GM18873 (cell line): ENCODE results near the gene ZBTB7A.

Experiments used
- ATAC-seq: cut with Tn5 transposase; IDR thresholded peaks from one replicate; pipeline ENCODE4 v1.9.1; 2021; ENCODE audit warnings: mild to moderate bottlenecking, moderate library complexity, moderate number of reproducible peaks; ENCODE audit not compliant: unreplicated experiment, low FRiP score

The ZBTB7A gene

DNA sequence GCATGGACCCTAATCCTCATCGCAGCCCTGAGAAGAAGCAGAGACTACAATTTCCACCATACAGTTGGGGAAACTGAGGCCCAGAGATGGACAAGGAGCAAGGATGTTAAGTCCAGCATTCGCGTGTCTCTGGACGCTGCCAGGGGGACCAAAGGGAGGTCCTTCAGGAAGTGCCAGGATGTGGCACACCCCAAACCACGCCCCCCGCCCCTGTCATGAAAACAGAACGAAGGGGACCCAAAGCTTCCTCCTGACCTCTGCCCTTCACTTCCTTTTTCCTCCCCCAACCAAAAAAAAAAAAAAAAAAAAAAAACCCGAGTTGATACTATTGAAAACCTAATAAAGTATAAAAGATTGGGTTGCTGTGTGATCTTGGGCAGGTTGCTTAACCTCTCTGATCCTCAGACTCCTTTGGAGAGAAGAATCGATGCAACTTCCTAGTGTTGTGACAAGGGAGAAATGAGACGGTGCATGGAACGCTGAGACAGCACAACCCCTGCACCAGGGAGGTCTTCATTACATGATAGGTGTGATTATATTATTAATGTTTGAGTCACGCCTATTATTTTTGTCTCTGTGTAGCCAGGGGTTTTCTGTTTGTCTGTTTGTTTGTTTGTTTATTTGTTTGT lies 2.7 kb upstream of the ZBTB7A start:
- no peak for ATAC-seq

DNA sequence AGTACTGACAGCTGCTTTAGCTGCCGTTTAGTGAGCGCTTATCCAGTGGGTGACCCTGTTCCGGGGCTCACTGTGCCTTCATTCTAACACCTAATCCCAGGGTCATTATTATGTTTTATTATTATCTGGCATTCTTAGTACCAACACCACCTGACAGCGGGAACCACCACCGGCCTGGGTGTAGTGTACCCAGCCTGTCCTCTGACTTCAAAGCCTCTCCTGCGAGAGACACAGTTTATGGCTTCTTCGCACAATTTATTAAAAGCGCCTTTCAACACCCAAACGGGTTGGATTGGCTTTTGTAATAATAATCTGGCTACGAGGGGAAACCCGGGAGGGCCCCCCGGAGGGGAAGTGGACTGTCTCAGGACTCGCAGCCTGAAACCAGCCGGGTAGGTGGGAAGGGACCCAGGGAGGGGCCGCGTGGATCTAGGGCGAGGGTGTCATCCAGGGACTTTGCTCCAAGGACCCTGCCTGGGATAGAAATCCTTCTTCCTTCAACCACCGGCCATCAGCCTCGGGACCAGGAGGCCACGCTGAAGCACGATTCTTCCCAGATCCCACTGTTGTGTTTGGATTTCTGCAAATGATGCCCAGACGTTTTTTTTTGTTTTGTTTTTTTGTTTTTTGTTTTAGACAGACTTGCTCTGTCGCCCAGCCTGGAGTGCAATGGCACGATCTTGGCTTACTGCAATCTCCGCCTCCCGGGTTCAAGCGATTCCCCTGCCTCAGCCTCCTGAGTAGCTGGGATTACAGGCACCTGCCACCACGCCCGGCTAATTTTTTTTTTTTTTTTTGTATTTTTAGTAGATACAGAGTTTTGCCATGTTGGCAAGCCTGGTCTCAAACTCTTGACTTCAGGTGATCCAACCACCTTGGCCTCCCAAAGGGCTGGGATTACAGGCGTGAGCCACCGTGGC lies 1.6 kb upstream of the ZBTB7A start:
- ATAC-seq, result no peak

DNA sequence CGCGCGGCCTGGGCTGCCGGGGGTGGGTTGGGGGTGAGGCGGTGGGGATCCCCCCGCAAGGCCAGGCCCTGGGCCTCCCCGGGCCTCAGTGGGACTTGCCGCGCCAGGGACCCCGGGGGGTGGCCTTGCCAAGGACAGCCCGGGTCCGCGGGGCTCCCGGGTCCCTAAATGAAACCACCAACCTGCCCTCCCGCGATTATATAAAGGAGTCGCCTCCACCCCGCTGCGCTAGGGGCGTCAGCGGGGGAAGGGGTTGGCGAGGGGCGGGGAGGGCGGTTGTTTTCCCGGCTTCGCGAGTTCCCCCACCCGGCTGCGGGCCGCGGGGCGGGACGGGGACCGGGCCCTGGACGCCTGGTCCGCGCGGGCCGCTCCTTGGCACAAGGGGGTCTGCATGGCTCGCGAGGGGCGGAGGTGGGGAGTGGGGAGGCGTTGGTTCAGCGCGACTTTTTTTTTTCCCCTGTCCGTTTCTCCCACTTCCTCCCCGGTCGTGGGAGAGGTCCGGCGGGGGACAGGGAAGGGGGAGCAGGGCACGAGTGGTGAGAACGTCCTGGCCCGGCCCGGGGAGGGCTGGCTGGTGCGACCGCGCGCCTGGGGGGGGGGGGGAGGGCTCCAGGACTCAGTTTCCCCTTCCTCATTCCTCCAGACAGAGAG lies 822 bp upstream of the ZBTB7A start:
- no peak for ATAC-seq

DNA sequence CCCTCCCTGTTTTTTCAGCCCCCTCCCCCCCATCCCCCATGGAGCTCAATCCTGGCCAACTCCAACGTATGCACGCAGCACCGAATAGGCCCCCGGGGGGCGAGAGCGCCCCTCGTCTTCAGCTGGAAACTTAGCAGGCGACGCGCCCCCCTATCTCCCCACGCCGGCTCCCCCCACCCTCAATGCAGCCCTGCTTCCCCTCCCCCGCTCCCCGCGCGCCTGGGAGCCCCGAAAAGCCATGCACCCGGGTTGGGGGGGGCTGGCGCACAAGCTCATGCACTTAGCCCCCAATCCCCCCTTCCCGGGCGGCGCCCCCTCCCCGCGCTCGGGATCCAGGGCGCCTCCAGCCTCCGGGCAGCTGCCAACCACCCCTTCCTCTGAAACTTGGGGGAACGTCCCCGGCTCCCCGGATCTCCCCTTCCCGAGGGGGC lies 508 bp downstream of the ZBTB7A start:
- no peak for ATAC-seq

DNA sequence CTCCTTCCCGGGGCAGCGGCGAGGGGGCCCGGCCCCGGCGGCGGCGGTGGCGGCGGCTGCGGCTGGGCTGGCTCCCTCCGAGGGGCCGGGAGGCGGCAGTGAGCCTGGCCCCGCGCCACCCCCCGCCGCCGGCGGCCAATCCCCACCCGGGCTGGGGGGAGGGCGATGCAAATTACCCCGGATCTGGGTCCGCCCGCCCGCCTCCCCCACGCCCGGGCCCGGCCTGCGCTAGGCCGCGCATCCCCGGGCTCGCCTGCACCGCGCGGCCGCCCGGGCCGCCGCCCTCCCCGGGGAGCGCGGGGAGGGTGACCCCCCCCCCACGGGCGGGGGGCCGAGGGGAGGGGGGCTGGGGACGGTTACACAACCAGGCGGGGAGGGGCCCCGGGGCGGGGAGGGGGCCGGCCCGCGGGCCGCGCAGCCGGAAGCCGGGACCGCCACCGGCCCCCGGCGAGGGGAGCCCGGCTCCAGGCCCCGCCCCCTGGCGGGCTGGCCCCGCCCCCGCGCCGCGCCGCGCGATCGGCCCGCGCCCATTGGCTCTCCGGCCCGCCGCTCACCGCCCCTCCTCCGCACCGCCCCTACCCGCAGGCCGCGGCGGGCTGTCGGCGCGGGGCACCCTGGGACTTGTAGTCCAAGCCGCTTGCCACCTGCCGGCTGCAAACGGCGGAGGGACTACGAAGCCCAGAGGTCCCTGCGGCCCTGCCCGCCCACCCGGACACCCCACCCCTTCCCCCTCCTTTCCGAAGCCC lies 1.1 kb downstream of the ZBTB7A start:
- ATAC-seq, result peak; percentile 54

DNA sequence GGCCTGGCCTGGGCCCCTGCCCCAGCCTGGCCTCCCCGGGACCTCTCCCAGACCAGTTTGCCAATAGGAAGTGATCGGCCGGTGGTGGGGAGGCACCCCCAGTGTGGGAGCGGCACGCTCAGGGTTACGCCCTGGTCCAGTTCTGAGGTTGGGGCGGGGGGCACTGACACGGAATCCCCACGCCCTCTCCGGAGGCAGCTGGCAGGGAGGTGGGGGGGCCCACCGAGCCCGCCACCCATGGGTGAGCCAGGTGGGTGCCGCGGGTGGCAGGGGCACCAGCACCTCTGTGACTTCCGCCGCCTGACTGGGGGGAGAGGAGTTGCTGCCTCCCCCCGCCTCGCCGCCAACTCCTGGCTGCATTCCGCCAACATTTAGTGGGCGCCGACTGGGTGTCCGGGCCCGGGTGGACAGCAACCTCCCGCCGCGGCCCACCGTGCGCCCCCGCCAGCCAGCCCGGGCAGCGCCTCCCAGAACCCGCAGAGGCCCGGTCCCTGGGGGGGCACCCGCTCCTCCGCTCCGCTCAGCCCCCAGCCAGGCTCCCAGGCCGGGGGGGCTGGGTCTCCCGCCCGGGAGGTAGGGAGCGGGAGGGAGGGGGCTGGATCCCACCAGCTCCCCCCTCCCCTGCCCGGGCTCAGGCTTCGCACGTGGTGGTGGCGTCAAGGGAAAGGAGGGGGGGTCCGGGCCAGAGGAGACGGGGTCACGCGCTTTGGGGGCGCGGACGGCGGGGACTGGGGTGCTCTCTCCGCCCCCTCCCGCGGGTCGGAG lies 2.0 kb downstream of the ZBTB7A start:
- ATAC-seq, result no peak

DNA sequence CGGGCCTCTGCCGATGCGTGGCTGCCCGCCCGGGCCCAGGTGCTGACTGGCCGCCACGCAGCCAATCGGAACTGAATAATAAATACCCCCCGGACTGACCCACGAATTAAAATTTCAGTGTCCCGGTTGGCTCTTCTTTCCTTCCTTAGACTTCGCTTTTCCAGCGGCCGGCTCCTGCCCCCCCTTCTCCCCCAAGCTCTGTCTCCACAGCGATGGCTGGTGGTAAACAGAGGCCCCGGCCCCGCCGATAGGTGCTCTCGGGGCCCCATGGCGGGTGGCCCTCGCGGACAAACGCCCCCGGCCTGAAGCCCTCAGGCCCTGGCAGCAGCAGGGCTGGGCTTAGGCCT lies 2.6 kb downstream of the ZBTB7A start:
- ATAC-seq, result no peak

DNA sequence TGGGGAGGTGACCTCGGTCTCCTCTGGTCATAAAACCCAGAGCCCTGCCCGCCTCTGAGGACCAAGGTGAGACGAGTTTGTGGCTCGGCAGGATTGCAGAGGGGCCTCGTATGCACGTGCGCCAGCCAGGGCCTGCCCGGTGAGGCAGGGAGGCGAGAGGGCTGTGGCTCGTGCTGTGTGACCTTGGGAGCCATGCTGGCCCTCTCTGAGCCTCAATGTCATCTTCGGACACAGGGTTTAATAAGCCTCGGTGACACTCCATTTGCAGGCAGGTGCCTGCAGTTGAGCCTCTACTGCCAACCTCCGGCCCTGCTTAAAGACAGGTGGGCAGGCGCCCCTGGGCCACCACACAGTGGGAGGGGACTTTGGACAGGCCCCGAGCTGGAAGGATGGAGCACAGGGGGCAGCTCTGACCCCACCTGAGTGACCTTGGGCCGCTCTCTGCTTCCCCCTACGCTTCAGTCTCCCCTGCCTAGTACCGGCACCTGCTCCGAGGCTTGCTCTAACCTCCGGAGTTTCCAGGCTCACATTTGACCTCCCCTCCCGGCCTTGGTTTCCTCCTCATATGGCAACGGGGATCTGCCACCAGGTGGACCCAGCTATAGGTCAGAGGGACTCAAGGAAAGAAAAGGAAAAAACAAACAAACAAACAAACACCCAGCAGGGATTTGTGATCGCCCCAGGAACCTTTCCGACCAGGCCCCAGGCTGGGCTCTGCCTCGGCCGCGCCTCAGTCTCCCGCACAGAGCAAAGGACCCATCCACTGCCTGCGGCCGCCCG lies 3.1 kb downstream of the ZBTB7A start:
- no peak for ATAC-seq

DNA sequence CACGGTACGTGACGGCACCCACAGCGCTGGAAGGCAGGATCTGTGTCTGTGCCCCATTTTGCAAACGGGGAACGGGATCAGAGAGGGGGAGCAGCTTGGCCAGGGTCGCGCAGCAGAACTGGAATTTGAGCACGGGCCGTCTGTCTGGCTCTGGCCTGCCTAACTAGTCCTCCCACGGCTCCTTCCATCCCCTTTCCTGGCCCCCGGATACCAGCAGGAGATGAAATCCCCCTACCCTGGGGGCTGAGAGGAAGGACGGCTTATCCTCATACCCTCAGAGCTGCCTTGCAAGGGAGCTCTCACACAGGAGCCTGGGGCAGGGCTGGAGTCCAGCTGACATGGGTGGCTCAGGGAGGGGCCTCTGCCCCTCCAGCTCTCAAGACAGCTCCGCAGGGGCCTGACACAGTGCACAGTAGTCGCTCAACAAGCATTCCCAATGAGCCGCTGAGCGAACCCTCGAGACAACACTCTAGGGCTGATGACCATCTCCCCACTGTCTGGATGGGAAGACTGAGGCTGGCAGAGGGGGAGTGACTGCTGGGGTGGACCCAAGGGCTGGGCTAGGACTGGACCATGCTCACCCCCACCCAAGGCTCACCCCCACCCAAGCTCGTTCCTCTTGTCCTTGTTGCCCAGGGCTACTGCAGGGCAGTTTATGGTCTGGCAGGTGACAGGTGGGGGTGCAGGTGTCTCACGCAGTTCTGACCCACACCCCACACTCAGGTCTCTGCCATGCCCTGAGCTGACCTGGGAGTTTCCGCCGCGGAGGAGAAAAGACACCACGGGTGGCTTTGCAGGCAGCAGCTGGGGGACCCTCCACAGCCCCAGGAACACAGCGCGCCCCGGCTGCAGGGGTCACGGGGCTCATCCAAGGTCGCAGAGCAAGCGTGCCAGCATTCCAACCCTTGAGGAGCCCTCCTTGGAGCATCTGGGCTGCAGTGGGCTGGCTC lies 4.0 kb downstream of the ZBTB7A start:
- no peak for ATAC-seq

DNA sequence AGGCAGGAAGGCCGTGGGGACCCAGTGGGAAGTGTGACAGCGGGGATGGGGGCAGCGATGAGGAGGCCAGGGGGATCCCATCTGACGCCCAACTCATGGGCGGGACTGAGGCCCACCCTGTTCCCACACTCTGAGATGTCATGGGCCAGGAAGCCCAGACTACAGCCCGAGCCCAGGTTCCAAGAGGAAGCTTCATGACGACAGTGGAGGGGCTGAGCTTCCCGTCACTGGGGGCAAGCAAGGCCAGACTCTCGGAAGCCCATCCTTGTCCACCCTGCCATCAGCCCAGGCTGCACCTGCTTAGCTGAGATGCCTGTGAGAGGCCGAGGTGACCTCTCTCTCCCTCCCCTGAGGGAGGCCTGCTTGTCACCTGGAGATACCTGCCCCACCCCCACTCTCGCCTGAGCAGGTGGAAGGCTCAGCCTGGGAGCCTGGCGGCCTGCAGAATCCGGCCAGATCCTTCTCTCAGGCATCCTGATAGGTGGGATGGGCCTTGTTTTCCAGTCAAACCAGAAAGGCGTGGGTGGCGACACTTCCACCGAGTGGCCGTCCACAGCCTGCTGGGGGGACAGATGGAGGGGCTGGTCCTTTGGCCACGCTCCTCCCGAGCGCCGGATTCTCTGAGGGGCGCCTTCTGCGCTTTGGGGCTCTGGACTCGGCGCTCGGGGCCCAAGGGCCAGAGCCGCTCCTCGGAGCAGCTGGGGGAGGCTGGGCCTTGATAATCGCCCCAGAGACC lies 4.8 kb downstream of the ZBTB7A start:
- no peak for ATAC-seq

DNA sequence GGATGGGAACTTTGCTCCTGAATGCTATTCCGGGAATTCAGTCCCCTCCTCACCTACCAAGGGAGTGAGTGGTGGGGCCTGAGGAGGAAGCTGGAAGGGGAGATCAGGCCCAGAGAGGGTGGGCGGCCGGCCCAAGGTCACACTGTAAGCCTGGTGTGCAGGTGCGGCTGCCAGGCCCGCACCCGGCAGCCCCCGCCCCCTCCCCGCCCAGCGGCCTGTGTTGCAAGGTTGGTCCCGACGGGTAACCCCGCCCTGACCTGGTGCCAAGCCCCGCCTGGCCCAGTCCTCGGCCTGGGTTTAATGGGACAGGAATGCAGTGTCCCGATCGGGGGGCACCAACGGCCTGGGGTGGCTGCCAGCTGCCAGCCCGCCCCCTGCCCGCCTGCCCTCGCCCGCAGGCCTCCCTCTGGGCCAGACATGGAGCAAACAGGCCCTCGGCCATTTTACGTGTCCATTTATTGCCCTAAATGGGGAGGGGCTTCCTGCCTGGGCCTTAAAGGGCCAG lies 5.5 kb downstream of the ZBTB7A start:
- ATAC-seq, result no peak

DNA sequence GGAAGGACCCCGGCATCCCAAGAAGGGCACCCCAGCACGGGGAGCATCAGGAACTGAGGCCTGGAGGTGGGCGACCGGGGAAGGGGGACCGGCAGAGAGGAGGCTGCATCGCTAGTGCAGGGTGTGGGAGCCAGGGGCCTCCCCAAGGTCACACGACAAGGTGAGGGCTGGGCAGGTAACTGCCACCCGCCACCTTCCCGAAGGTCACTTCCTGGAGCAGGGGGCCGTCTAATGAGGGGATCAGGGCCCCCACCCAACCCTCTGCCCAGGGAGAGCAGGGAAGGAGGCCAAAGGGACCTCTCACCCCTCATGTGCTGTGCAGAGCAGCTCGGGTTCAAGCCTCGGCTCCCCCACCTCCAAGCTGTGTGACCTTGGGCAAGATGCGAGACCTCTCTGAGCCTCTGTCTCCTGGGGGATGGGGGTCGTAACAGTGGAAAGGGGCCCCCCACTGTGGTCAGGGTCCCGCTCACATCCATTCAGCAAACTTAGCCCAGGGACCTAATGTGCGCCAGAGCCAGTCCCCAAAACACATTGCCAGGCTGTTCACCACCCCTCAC lies 6.0 kb downstream of the ZBTB7A start:
- no peak for ATAC-seq

DNA sequence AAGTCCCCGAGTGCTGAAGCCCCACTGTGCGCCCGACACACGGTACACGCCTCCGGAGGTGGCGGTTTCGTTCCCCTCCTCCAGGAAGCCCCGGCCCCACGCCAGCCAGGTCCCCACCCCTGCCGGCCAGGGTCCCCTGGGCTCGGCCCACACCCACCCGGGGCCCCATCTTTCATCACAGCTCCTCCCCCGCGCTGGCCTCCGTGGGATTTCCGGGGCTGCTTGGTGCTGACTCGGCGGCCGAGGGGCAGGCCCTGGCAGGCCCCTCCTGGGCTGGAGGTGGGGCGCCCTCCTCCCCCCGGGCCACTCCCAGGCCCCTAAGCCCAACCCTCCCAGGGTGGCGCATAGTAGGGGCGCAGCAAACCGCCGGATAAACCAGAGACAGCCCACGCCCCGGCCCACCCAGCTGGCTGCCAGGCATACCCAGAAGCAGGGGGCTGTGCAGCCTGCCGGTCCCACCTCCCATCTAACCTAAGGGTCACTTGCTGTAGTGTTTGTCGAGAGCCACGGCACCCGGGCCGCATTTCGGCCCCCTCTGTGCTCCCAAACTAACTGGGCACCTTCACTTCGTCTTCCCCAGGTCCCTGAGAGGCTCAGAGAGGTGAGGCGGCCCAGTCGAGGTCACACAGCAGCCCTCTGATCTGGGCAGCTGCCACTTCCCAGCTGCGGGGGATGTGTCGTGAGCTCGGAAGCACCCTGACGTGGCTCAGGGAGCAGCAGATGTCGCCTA lies 6.6 kb downstream of the ZBTB7A start:
- ATAC-seq, result no peak

DNA sequence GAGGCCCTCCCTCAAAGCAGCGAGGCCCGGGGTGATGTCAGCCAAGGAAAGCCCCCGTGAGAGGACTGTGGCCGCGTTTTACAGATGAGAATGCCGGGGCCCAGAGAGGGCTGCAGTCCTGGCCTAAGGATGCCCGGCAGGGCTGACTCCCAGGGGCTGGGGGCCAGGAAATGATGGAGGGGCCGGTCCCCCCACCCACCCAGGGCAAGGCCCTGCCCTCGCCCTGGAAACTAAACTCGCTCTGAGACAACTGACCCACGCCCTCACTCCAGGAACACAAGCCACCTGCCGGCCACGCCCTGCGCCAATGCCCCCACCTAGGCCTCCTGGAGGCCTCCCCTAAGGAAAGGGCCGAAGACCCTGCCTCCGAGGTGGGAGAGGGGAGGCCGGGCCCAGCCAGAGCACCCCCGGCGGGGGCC lies 7.2 kb downstream of the ZBTB7A start:
- ATAC-seq, result no peak

DNA sequence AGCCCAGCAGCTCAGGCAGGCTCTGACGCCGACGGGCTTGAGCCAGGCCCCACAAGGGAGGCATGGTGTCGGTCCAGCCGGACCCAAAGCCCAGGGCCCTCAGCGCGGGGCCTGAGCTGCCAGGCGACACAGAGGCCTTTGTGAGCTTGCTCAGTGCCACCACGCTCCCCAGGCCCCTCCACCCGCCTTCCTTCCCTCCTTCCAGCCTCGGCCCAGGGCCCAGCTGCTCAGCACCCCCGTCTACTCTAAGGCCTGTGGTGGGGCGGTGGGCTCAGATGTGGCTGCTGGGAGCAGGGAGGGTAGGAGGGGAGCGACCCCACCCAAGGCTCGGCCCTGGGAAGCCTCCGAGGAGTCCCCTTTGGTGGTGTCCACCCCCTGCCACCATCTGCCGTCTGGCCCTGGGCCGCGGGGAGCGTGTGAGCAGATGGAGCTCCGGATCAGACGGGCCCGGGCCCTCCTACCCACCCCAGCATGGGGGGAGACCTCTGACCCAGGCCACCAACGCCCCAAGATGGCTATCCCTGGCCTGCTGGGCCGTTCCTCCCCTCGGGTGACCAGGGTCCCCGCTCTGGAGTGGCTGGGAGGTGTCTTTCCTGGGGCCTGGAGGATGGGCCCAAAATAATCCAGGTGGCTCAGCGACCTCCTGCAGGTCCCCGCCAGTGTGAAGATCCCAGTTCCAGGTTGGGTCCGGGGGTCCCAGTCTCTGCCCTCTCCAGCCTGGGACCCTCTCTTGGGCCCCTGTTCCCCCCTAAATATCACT lies 7.8 kb downstream of the ZBTB7A start:
- ATAC-seq, result no peak
